Activated naive CD8-positive, alpha-beta T cell treated with anti-CD3 and anti-CD28 coated beads for 36 hours (primary cell): ENCODE measurements around the gene ZNF326. TPM values are rescaled to one million over a fixed set of nuclear protein-coding genes. Genes with fewer than 3 reads are reported as not detected.

Experiments used
- DNase-seq: peaks from one replicate; pipeline ENCODE4 v3.0.0; 2021
- H3K27ac Mint-ChIP-seq: one replicate; pipeline ENCODE4 v1.8.0; 2022; ENCODE audit warnings: mild to moderate bottlenecking, moderate library complexity, mixed read lengths
- H3K27me3 Mint-ChIP-seq: one replicate; pipeline ENCODE4 v1.8.0; 2022; ENCODE audit warnings: mild to moderate bottlenecking, mixed read lengths
- H3K36me3 Mint-ChIP-seq: one replicate; pipeline ENCODE4 v1.8.0; 2021; ENCODE audit warnings: mild to moderate bottlenecking, mixed read lengths
- H3K4me1 Mint-ChIP-seq: one replicate; pipeline ENCODE4 v1.8.0; 2021; ENCODE audit warnings: mixed read lengths
- H3K4me3 Mint-ChIP-seq: one replicate; pipeline ENCODE4 v1.8.0; 2022; ENCODE audit warnings: mild to moderate bottlenecking, moderate library complexity, mixed read lengths
- H3K9me3 Mint-ChIP-seq: one replicate; pipeline ENCODE4 v1.8.0; 2022; ENCODE audit warnings: mixed read lengths
- total RNA-seq, 2 experiments: library from RNA; stranded (reverse); gene quantifications; one replicate each; pipeline ENCODE4 v1.2.3, GENCODE V29; 2021

The ZNF326 gene
- total RNA-seq, 2 experiments from 2014 or later: 26.8 to 28.1 TPM

GRCh38 chr1:90067194-90067931, 72.5 kb downstream of the ZNF326 start:
- Mint-ChIP-seq H3K36me3 (no peaks in the 10 kb centered on the region), H3K27ac (no peak overlapping the region), H3K27me3 (peaks cover 30% of the 10 kb centered on the region), H3K9me3 (no peaks in the 10 kb centered on the region), H3K4me1 (no peaks in the 10 kb centered on the region), H3K4me3 (no peak overlapping the region)
- no peak for DNase-seq

- Mint-ChIP-seq H3K36me3 (no peaks in the 10 kb centered on the region), H3K27me3 (peaks cover 29% of the 10 kb centered on the region), H3K27ac (no peak overlapping the region), H3K9me3 (no peaks in the 10 kb centered on the region), H3K4me1 (no peaks in the 10 kb centered on the region), H3K4me3 (no peak overlapping the region)
- no peak for DNase-seq
These were observed 73.8 kb downstream of the ZNF326 start for GRCh38 chr1:90068611-90069280.

- Mint-ChIP-seq H3K4me3 (no peak overlapping the region), H3K27me3 (peaks cover 22% of the 10 kb centered on the region), H3K4me1 (no peaks in the 10 kb centered on the region), H3K27ac (no peak overlapping the region), H3K36me3 (no peaks in the 10 kb centered on the region), H3K9me3 (peaks cover 3% of the 10 kb centered on the region)
- DNase-seq: no peak
These were observed 79.2 kb downstream of the ZNF326 start for GRCh38 chr1:90074137-90074536.

- H3K27me3 Mint-ChIP-seq: peaks cover 22% of the 10 kb centered on the region
- H3K4me1 Mint-ChIP-seq: no peaks in the 10 kb centered on the region
- H3K9me3 Mint-ChIP-seq: peaks cover 3% of the 10 kb centered on the region
- H3K4me3 Mint-ChIP-seq: no peak overlapping the region
- DNase-seq: no peak
- H3K27ac Mint-ChIP-seq: no peak overlapping the region
- no peaks in the 10 kb centered on the region for H3K36me3 Mint-ChIP-seq
These were observed 79.7 kb downstream of the ZNF326 start for GRCh38 chr1:90074566-90074965.

- Mint-ChIP-seq H3K27me3 (peaks cover 22% of the 10 kb centered on the region), H3K9me3 (peaks cover 3% of the 10 kb centered on the region), H3K4me3 (no peak overlapping the region), H3K4me1 (no peaks in the 10 kb centered on the region), H3K27ac (no peak overlapping the region), H3K36me3 (no peaks in the 10 kb centered on the region)
- DNase-seq: no peak
These were observed 80.1 kb downstream of the ZNF326 start for GRCh38 chr1:90074970-90075391.

- H3K4me3 Mint-ChIP-seq: no peak overlapping the region
- H3K27me3 Mint-ChIP-seq: peaks cover 21% of the 10 kb centered on the region
- no peaks in the 10 kb centered on the region for H3K9me3 Mint-ChIP-seq
- no peak overlapping the region for H3K27ac Mint-ChIP-seq
- no peaks in the 10 kb centered on the region for H3K4me1 Mint-ChIP-seq
- no peaks in the 10 kb centered on the region for H3K36me3 Mint-ChIP-seq
- no peak for DNase-seq
These were observed 89.1 kb downstream of the ZNF326 start for GRCh38 chr1:90083995-90084394.

Other genes with a start within 250 kb of the ZNF326 start
- gene LRRC8D, start 174.1 kb upstream of the ZNF326 start, total RNA-seq: 10 to 100 TPM; 37.7 to 41.2 TPM